AG09309 (cell line): ENCODE measurements around the gene KIF25.

Experiments used
- DNase-seq: peaks from one replicate; pipeline ENCODE4 v3.0.0-alpha.2; 2010; ENCODE audit warnings: low read depth
- H3K4me3 ChIP-seq: 2 replicates; pipeline ENCODE4 v1.5.1; 2011; ENCODE audit warnings: mild to moderate bottlenecking, low read depth, low read length, moderate library complexity; ENCODE audit not compliant: control insufficient read depth
- TF ChIP-seq, protein P1 (sequence below): IDR thresholded peaks from 2 replicates; pipeline ENCODE4 v1.5.1; 2011; ENCODE audit warnings: mild to moderate bottlenecking, low read depth, low read length, inconsistent platforms; ENCODE audit not compliant: insufficient read depth, control insufficient read depth; ENCODE audit errors: missing control alignments

Gene KIF25

DNA sequence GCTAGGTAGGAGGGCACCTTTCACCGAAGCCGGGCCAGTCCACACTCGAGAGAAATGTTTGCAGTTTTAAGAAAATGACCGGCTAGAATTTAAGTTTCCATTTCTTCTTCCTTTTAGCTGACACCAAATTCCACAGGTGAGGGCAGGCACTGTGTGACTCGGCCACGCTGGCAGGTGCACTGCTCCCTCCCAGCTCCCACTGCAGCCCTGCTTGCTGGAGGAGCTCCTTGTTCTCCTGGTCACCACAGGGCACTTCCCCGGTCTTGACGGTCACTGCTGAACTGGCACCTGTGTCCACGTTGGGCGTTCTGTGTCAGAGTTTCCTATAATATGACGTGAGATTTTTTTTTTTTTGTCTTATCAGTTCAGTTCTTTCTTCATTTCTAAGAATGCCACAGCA lies 3.6 kb upstream of the KIF25 start:
- no peak overlapping the region for H3K4me3 ChIP-seq
- no peak for DNase-seq
- TF ChIP-seq, protein P1, sequence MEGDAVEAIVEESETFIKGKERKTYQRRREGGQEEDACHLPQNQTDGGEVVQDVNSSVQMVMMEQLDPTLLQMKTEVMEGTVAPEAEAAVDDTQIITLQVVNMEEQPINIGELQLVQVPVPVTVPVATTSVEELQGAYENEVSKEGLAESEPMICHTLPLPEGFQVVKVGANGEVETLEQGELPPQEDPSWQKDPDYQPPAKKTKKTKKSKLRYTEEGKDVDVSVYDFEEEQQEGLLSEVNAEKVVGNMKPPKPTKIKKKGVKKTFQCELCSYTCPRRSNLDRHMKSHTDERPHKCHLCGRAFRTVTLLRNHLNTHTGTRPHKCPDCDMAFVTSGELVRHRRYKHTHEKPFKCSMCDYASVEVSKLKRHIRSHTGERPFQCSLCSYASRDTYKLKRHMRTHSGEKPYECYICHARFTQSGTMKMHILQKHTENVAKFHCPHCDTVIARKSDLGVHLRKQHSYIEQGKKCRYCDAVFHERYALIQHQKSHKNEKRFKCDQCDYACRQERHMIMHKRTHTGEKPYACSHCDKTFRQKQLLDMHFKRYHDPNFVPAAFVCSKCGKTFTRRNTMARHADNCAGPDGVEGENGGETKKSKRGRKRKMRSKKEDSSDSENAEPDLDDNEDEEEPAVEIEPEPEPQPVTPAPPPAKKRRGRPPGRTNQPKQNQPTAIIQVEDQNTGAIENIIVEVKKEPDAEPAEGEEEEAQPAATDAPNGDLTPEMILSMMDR = no peak

DNA sequence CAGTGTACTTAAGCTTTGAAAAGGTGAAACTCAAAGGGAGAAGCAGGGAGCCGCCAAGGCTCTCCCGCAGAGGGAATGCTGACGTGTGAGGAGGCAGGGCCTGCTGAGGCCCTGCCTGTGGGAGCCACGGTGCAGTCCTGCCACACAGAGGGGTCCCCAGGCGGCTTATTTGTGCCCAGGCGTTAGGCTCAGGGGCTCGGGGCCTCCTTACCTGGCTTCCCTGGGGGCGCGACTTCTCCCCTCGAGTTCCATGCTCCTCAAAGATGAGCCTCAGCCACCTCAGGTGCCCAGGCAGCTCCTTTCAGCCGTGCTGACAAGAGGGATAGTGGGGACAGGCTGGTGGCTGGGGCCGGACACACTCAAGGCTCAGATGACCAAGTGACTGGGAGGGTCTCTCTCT lies 2.2 kb upstream of the KIF25 start:
- TF ChIP-seq, protein P1 = no peak
- DNase-seq = no peak
- no peak overlapping the region for H3K4me3 ChIP-seq

DNA sequence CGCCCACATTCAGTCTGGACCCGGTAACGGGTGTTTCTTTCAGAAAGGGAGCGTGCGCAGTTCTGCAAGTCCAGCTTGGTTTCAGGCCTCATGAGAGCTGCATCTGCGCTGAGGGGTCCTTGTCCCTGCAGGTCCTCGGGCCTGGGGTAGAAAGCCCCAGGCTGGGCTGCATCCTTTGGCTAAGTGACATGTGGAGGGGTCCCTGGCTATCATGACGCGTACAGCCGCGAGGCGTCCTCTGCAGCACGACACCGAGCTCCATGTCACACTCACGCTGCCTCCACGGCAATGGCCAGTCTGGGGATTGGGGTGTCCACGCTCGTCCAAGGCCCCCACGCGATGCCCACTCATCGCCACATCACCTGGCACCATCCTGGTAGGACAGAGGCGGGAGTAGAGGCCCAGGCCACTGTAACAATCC lies 1.7 kb upstream of the KIF25 start:
- no peak overlapping the region for H3K4me3 ChIP-seq
- DNase-seq = no peak
- TF ChIP-seq, protein P1 = no peak

DNA sequence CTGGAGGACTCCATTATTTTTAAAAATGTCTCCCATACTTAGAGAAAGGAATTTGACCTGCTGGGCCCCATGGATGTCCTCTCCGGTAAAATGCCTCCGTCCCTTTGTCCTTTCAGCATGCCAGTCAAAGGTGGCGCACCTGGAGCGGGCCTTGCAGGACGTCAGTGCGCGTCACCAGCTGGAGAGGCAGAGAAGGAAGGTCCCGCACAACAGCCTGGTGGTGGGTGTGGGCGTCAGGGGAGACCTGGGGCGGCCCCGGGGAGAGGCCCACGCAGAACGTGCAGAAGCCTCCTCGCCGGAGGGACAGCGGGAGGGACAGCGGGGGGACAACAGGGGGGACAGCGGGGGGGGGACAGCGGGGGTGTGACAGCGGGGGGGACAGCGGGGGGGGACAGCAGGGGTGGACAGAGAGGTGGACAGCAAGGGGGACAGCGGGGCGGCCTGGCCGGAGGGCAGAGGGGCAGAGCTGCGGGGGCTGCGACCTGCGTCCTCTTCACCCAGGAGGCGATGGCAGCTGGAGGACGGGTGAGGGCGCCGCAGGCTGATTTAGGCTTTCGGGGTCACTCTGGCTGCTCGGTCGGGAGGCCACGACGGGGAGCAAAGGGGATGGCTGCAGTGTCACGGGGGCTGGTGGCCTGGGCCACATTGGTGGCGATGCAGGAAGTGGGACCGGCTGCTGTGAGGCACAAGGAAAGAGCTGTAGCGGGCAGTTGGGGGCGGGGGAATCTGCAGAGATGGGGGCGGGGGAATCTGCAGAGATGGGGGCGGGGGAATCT lies 859 bp upstream of the KIF25 start:
- no peak overlapping the region for H3K4me3 ChIP-seq
- DNase-seq = no peak
- TF ChIP-seq, protein P1 = no peak

DNA sequence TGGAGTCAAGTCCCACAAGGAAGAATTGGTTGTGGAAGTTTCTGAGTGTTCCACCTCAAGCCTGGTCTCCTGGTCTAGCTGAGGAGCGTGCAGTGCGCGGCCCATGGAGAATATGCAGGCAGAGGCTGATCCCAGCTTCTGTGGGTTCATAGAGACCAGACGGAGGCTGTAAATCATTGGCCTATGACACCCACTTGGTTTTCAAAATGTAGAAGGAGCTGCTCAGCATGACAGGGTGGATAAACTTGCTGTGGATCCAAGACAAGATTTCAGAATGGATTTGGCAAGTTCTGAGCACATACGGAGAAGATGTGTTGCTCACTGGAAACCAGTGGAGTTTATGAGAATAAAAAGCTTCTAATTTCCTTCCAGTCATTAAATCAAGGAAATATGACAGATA lies 744 bp downstream of the KIF25 start:
- no peak overlapping the region for H3K4me3 ChIP-seq
- no peak for DNase-seq
- TF ChIP-seq, protein P1 = no peak

DNA sequence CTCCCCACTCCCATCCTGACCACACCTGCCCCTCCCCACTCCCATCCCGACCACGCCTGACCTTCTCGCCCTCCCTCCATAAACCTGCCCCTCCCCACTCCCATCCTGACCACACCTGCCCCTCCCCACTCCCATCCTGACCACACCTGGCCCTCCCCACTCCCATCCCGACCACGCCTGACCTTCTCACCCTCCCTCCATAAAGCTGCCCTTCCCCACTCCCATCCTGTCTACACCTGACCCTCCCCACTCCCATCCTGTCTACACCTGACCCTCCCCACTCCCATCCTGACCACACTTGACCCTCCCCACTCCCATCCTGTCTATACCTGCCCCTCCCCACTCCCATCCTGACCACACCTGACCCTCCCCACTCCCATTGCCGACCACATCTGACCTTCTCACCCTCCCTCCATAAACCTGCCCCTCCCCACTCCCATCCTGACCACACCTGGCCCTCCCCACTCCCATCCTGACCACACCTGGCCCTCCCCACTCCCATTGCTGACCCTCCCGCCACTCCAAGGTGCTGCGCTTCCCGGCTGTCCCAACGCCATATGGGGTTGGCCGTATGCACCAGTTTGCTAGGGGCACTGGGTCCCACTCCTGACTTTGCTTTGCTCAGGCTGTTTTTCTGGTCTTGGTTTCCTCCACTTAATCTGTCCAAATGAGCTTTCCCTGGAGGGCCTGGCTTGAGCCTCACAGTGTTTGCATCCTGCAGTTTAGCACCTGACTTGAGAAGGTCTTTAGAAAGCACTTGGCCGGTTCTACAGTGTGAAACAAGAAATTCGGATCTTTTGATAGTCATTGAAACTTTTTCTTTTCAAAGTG lies 2.9 kb downstream of the KIF25 start:
- no peak overlapping the region for H3K4me3 ChIP-seq
- DNase-seq = no peak
- TF ChIP-seq, protein P1 = no peak
